Skeletal muscle tissue (tissue), 4 donors: ENCODE data around the gene ACACA. TPM values are rescaled to one million over a fixed set of nuclear protein-coding genes. Genes with fewer than 3 reads are reported as not detected.

Source experiments
- H3K27ac ChIP-seq: one replicate; pipeline ENCODE4 v1.7.0; 2013; ENCODE audit warnings: mild to moderate bottlenecking, low read depth, low read length, inconsistent platforms
- H3K27me3 ChIP-seq, 3 donors: one replicate each; pipeline ENCODE4 v1.7.0; 2013; ENCODE audit warnings: low read length in 3 of 3; ENCODE audit not compliant: control insufficient read depth in 3 of 3, insufficient read depth in 3 of 3
- H3K36me3 ChIP-seq, 3 donors: one replicate each; pipeline ENCODE4 v1.7.0; 2013; ENCODE audit warnings: low read length in 3 of 3; ENCODE audit not compliant: control insufficient read depth in 3 of 3, insufficient read depth in 3 of 3
- H3K4me1 ChIP-seq, 3 donors: one replicate each; pipeline ENCODE4 v1.7.0; 2013; ENCODE audit warnings: low read length in 3 of 3, mild to moderate bottlenecking in 3 of 3; ENCODE audit not compliant: control insufficient read depth in 3 of 3, insufficient read depth in 3 of 3
- H3K4me3 ChIP-seq, 3 donors: one replicate each; pipeline ENCODE4 v1.7.0; 2013; ENCODE audit warnings: low read length in 3 of 3
- H3K9ac ChIP-seq, 3 donors: one replicate each; pipeline ENCODE4 v1.7.0; 2013; ENCODE audit warnings: low read length in 3 of 3, mild to moderate bottlenecking in 3 of 3, moderate library complexity in 2 of 3, low read depth in 1 of 3
- H3K9me3 ChIP-seq, 3 donors: one replicate each; pipeline ENCODE4 v1.7.0; 2013; ENCODE audit warnings: low read length in 3 of 3; ENCODE audit not compliant: control insufficient read depth in 3 of 3
- total RNA-seq: library from RNA; depleted of rRNA; stranded (reverse); fragments of >200 nt; gene quantifications from one replicate; pipeline ENCODE4 v1.2.3, GENCODE V29; 2014
- donor health status: Osteomylitis.

The ACACA gene
- total RNA-seq, 1 donor from 2014 or later, result 26.6 TPM

- H3K9me3 ChIP-seq, result no peaks in the 10 kb centered on the region
- H3K27ac ChIP-seq, result no peak overlapping the region
- peaks cover 11 to 22% (median 19%) of the 10 kb centered on the region in 3 donors for H3K27me3 ChIP-seq
- no peak overlapping the region for H3K4me3 ChIP-seq
- H3K9ac ChIP-seq, result no peak overlapping the region
- H3K4me1 ChIP-seq, result peaks cover 11 to 13% (median 12%) of the 10 kb centered on the region in 3 donors
- no peaks in the 10 kb centered on the region for H3K36me3 ChIP-seq
Observed at GRCh38 chr17:37064956-37065355, 341.7 kb downstream of the ACACA start.

DNA sequence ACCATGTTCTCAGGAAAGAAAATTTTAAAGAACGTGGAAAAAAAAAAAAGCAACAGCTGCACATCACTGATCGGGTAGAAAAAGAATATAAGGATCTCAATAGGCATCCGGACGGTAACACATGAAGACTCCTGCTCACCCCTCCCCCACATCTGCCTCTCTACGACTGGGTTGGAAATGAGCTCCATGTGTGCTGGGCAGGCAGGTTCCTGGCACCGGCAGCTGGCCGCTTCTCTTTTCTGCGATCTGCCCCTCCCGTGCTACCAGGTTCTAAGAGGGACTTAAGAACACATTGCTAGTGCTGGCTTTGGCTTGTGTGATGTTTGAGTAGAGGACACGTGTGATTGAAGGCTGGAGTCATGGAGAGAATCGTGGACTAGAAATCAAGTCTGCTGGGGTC, 342.4 kb downstream of the ACACA start:
- peaks cover 11 to 22% (median 19%) of the 10 kb centered on the region in 3 donors for H3K27me3 ChIP-seq
- peaks cover 11 to 13% (median 12%) of the 10 kb centered on the region in 3 donors for H3K4me1 ChIP-seq
- no peak overlapping the region for H3K4me3 ChIP-seq
- no peaks in the 10 kb centered on the region for H3K9me3 ChIP-seq
- H3K27ac ChIP-seq, result no peak overlapping the region
- H3K36me3 ChIP-seq, result no peaks in the 10 kb centered on the region
- H3K9ac ChIP-seq, result no peak overlapping the region

GRCh38 chr17:37062021-37062420, 344.6 kb downstream of the ACACA start:
- no peaks in the 10 kb centered on the region for H3K4me1 ChIP-seq
- H3K27ac ChIP-seq, result no peak overlapping the region
- no peaks in the 10 kb centered on the region for H3K9me3 ChIP-seq
- no peak overlapping the region for H3K9ac ChIP-seq
- peaks cover 0 to 4% (median 0%) of the 10 kb centered on the region in 3 donors for H3K36me3 ChIP-seq
- H3K4me3 ChIP-seq, result no peak overlapping the region
- peaks cover 11 to 19% (median 18%) of the 10 kb centered on the region in 3 donors for H3K27me3 ChIP-seq

GRCh38 chr17:37060928-37061327, 345.7 kb downstream of the ACACA start:
- Histone ChIP-seq H3K9me3 (no peaks in the 10 kb centered on the region), H3K27ac (no peak overlapping the region), H3K27me3 (peaks cover 11 to 19% (median 11%) of the 10 kb centered on the region in 3 donors), H3K4me1 (no peaks in the 10 kb centered on the region), H3K36me3 (peaks cover 0 to 11% (median 3%) of the 10 kb centered on the region in 3 donors), H3K4me3 (no peak overlapping the region), H3K9ac (no peak overlapping the region)

GRCh38 chr17:37060094-37060493, 346.5 kb downstream of the ACACA start:
- Histone ChIP-seq H3K36me3 (peaks cover 0 to 11% (median 3%) of the 10 kb centered on the region in 3 donors), H3K9ac (no peak overlapping the region), H3K27me3 (peaks cover 7 to 13% (median 8%) of the 10 kb centered on the region in 3 donors), H3K4me1 (no peaks in the 10 kb centered on the region), H3K4me3 (no peak overlapping the region), H3K27ac (no peak overlapping the region), H3K9me3 (no peaks in the 10 kb centered on the region)

DNA sequence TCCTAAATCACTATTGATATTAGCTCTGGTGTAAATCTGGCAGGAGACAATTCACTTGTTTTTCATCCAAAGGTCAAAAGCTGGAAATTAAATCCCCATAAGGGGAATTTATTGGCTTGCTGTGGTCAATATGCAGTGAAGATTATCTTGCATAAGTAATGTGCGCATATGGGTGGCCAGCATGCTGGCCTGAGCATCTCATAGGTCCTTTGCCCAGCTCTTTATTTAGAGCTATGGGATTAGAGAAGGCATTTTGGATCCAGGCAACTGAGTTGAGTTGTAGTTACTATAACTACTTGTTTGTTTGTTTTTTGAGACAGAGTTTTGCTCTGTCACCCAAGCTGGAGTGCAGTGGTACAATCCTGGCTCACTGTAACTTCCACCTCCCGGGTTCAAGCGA, 347.1 kb downstream of the ACACA start:
- Histone ChIP-seq H3K27me3 (peaks cover 3 to 8% (median 8%) of the 10 kb centered on the region in 3 donors), H3K36me3 (peaks cover 0 to 13% (median 3%) of the 10 kb centered on the region in 3 donors), H3K4me1 (no peaks in the 10 kb centered on the region), H3K9me3 (no peaks in the 10 kb centered on the region), H3K4me3 (no peak overlapping the region), H3K9ac (no peak overlapping the region), H3K27ac (no peak overlapping the region)

DNA sequence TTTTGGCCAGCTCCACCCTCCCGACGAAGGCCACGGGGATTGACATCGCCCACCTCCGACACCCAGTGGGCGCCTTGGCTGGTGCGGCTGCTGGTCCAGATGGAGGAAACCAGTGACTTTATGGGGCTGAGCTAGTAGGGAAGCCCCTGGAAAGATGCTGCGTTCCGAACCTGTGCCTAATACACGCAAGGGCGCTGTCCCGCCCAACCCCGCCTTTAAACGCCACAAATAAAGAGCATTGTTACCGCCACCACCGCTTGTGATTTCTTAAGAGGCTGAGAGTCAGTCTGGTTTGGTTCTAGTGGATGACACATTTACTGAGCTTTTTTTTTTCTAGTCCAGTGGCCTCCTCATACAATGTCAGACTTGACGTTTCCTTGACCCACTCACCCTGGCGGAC, 350.0 kb downstream of the ACACA start:
- no peaks in the 10 kb centered on the region for H3K9me3 ChIP-seq
- no peaks in the 10 kb centered on the region for H3K4me1 ChIP-seq
- no peak overlapping the region for H3K9ac ChIP-seq
- no peaks in the 10 kb centered on the region for H3K27me3 ChIP-seq
- H3K27ac ChIP-seq, result no peak overlapping the region
- no peak overlapping the region for H3K4me3 ChIP-seq
- peaks cover 0 to 15% (median 3%) of the 10 kb centered on the region in 3 donors for H3K36me3 ChIP-seq

GRCh38 chr17:37054894-37055293, 351.7 kb downstream of the ACACA start:
- H3K4me3 ChIP-seq, result no peak overlapping the region
- no peaks in the 10 kb centered on the region for H3K27me3 ChIP-seq
- H3K27ac ChIP-seq, result no peak overlapping the region
- H3K9me3 ChIP-seq, result no peaks in the 10 kb centered on the region
- H3K9ac ChIP-seq, result no peak overlapping the region
- peaks cover 0 to 15% (median 3%) of the 10 kb centered on the region in 3 donors for H3K36me3 ChIP-seq
- no peaks in the 10 kb centered on the region for H3K4me1 ChIP-seq

GRCh38 chr17:37052450-37052849, 354.2 kb downstream of the ACACA start:
- no peaks in the 10 kb centered on the region for H3K4me1 ChIP-seq
- peaks cover 3 to 11% (median 3%) of the 10 kb centered on the region in 3 donors for H3K36me3 ChIP-seq
- no peak overlapping the region for H3K4me3 ChIP-seq
- no peak overlapping the region for H3K27ac ChIP-seq
- no peaks in the 10 kb centered on the region for H3K9me3 ChIP-seq
- H3K9ac ChIP-seq, result peak overlapping the region in 1 of 3 donors; percentile 10
- H3K27me3 ChIP-seq, result no peaks in the 10 kb centered on the region

GRCh38 chr17:37051833-37052232, 354.8 kb downstream of the ACACA start:
- Histone ChIP-seq H3K36me3 (peaks cover 3 to 8% (median 3%) of the 10 kb centered on the region in 3 donors), H3K9ac (no peak overlapping the region), H3K9me3 (no peaks in the 10 kb centered on the region)

More at GRCh38 chr17:37051833-37052232, 354.8 kb downstream of the ACACA start:
- H3K4me1 ChIP-seq, result no peaks in the 10 kb centered on the region
- no peak overlapping the region for H3K27ac ChIP-seq
- no peak overlapping the region for H3K4me3 ChIP-seq
- H3K27me3 ChIP-seq, result no peaks in the 10 kb centered on the region
